HepG2 (cell line): Measurements from ENCODE around the gene KISS1R. TPM values are rescaled to one million over a fixed set of nuclear protein-coding genes. Genes with fewer than 3 reads are reported as not detected.

Experiments
- CAMTA2 ChIP-seq: sonication (generic); formaldehyde crosslinking; IDR thresholded peaks from 2 replicates; pipeline ENCODE4 v1.4.0; 2020; ENCODE audit warnings: mild to moderate bottlenecking, missing genetic modification reagents, borderline replicate concordance
- DMAP1 ChIP-seq: IDR thresholded peaks from 2 replicates; pipeline ENCODE4 v1.6.1; 2016
- GABPA ChIP-seq, 2 experiments: IDR thresholded peaks; 2 replicates each; pipeline ENCODE4 v1.6.1; 2011 to 2016; ENCODE audit warnings: low read depth in 2 of 2, low read length in 1 of 2, missing biosample characterization in 1 of 2, missing genetic modification characterization in 1 of 2
- HES4 ChIP-seq: sonication (generic); formaldehyde crosslinking; IDR thresholded peaks from 2 replicates; pipeline ENCODE4 v1.9.0; 2021; ENCODE audit warnings: mild to moderate bottlenecking, missing genetic modification reagents, borderline replicate concordance
- HIVEP1 ChIP-seq: sonication (generic); formaldehyde crosslinking; IDR thresholded peaks from 2 replicates; pipeline ENCODE4 v1.4.0; 2020; ENCODE audit warnings: mild to moderate bottlenecking, missing genetic modification reagents
- HOXA5 ChIP-seq: sonication (generic); formaldehyde crosslinking; IDR thresholded peaks from 2 replicates; pipeline ENCODE4 v1.4.0; 2020; ENCODE audit warnings: missing genetic modification reagents
- NFRKB ChIP-seq: fragments of 450-650 bp; IDR thresholded peaks from 2 replicates; pipeline ENCODE4 v1.6.1; 2017
- RARG ChIP-seq: sonication (generic); formaldehyde crosslinking; IDR thresholded peaks from 2 replicates; pipeline ENCODE4 v1.4.0; 2020; ENCODE audit warnings: low read depth, mild to moderate bottlenecking, missing genetic modification reagents
- SNAPC2 ChIP-seq: sonication (generic); formaldehyde crosslinking; IDR thresholded peaks from 2 replicates; pipeline ENCODE4 v1.8.1; 2022; ENCODE audit warnings: mild to moderate bottlenecking, missing genetic modification reagents
- YEATS2 ChIP-seq: sonication (generic); formaldehyde crosslinking; IDR thresholded peaks from 2 replicates; pipeline ENCODE4 v1.4.0; 2020; ENCODE audit warnings: missing genetic modification reagents, borderline replicate concordance
- ZBTB3 ChIP-seq: sonication (generic); formaldehyde crosslinking; IDR thresholded peaks from 2 replicates; pipeline ENCODE4 v1.4.0; 2020; ENCODE audit warnings: low read depth, mild to moderate bottlenecking, moderate library complexity, missing genetic modification reagents, borderline replicate concordance
- ZFAT ChIP-seq: sonication (generic); formaldehyde crosslinking; conservative IDR thresholded peaks from 2 replicates; pipeline ENCODE4 v1.8.1; 2023; ENCODE audit warnings: missing genetic modification reagents, inconsistent platforms
- ZFP37 ChIP-seq: sonication (generic); formaldehyde crosslinking; IDR thresholded peaks from 2 replicates; pipeline ENCODE4 v1.4.0; 2020; ENCODE audit warnings: missing genetic modification reagents, borderline replicate concordance
- ZIK1 ChIP-seq: sonication (generic); formaldehyde crosslinking; IDR thresholded peaks from 2 replicates; pipeline ENCODE4 v1.5.0; 2020; ENCODE audit warnings: mild to moderate bottlenecking, low read depth, missing genetic modification reagents, borderline replicate concordance
- ZNF143 ChIP-seq: sonication (generic); formaldehyde crosslinking; IDR thresholded peaks from 2 replicates; pipeline ENCODE4 v1.4.0; 2020; ENCODE audit warnings: missing genetic modification reagents
- ZNF260 ChIP-seq: sonication (generic); formaldehyde crosslinking; IDR thresholded peaks from 2 replicates; pipeline ENCODE4 v1.4.0; 2020; ENCODE audit warnings: missing genetic modification reagents, low read depth, mild to moderate bottlenecking, borderline replicate concordance
- ZNF282 ChIP-seq: fragments of 450-650 bp; IDR thresholded peaks from 2 replicates; pipeline ENCODE4 v1.6.1; 2018; ENCODE audit not compliant: partially characterized antibody
- ZNF484 ChIP-seq: sonication (generic); formaldehyde crosslinking; IDR thresholded peaks from 2 replicates; pipeline ENCODE4 v1.5.1; 2020; ENCODE audit warnings: mild to moderate bottlenecking, low read depth, missing genetic modification reagents, borderline replicate concordance
- ZNF747 ChIP-seq: sonication (generic); formaldehyde crosslinking; IDR thresholded peaks from 2 replicates; pipeline ENCODE4 v1.8.1; 2023; ENCODE audit warnings: missing genetic modification reagents, mild to moderate bottlenecking, borderline replicate concordance
- polyA plus RNA-seq, 8 experiments: library from polyadenylated mRNA; depleted of rRNA in 3 of 8; stranded (reverse) in 7 of 8; unstranded in 1 of 8; fragments of >200 nt; fragmentation: Illumina TruSeq in 4 of 8; extraction: Trizol in 4 of 8; gene quantifications; 2 replicates each; pipeline versions ENCODE4 v1.2.1 to v1.2.3, GENCODE V29; 2011 to 2016; ENCODE audit warnings: low read depth in 4 of 8, missing spikeins in 1 of 8, mixed read lengths in 1 of 8; ENCODE audit not compliant: insufficient read depth in 1 of 8
- total RNA-seq, 5 experiments: library from RNA; depleted of rRNA; stranded (reverse); fragments of >200 nt; fragmentation: Illumina TruSeq; extraction: Trizol; gene quantifications; 2 replicates each; pipeline ENCODE4 v1.2.3, GENCODE V29; 2016; ENCODE audit warnings: low read depth in 1 of 5
- TF ChIP-seq, protein P1 (sequence below): sonication (generic); formaldehyde crosslinking; IDR thresholded peaks from 2 replicates; pipeline ENCODE4 v1.4.0; 2020; ENCODE audit warnings: mild to moderate bottlenecking, missing genetic modification reagents, borderline replicate concordance
- TF ChIP-seq, protein P2 (sequence below): sonication (generic); formaldehyde crosslinking; IDR thresholded peaks from 2 replicates; pipeline ENCODE4 v1.4.0; 2020; ENCODE audit warnings: missing genetic modification reagents, mild to moderate bottlenecking, borderline replicate concordance
- TF ChIP-seq, protein P3 (sequence below): sonication (generic); formaldehyde crosslinking; IDR thresholded peaks from 2 replicates; pipeline ENCODE4 v1.5.0; 2020; ENCODE audit warnings: mild to moderate bottlenecking, missing genetic modification reagents

Gene KISS1R
- total and polyA plus RNA-seq, 2 of the 13 experiments (the other 11 are each of a cell fraction or from before 2014, with no cell fraction given) = 1.1 to 10.2 TPM

DNA sequence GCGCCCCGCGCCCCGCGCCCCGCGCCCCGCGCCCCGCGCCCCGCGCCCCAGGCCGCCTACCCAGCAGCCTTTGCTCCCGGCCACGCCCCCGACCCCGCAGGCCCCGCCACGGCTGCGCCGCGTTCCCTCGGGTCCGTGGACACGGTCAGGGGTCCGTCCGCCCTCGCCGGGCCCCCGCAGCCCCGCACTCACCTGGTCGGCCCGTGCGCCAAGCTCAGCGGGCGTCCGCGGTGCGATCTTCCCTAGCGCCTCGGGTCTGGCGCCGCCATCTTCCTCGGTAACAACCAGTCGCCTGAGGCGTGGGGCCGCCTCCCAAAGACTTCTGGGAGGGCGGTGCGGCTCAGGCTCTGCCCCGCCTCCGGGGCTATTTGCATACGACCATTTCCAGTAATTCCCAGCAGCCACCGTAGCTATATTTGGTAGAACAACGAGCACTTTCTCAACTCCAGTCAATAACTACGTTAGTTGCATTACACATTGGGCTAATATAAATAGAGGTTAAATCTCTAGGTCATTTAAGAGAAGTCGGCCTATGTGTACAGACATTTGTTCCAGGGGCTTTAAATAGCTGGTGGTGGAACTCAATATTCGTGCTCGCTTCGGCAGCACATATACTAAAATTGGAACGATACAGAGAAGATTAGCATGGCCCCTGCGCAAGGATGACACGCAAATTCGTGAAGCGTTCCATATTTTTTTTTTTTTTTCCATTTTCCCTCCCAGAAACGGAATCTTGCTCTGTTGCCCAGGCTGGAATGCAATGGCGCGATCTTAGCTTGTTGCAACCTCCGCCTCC, 24.0 kb upstream of the KISS1R start, which contains the start of the genes MED16 and RNU6-9 (continued):
- no peak for TF ChIP-seq NFRKB
- TF ChIP-seq ZFAT = no peak
- no peak for TF ChIP-seq GABPA (IDR thresholded peaks at IDR 0.05; ENCODE audit: low read depth, low read length)
- TF ChIP-seq GABPA (CRISPR knock-in tag; IDR thresholded peaks at IDR 0.05; ENCODE audit: low read depth) = peak; percentile 44; the same call in 1 of the 2 replicates
- peak; percentile 68; the same call in 1 of the 2 replicates for TF ChIP-seq HES4 (CRISPR knock-in tag)
- TF ChIP-seq, protein P1, sequence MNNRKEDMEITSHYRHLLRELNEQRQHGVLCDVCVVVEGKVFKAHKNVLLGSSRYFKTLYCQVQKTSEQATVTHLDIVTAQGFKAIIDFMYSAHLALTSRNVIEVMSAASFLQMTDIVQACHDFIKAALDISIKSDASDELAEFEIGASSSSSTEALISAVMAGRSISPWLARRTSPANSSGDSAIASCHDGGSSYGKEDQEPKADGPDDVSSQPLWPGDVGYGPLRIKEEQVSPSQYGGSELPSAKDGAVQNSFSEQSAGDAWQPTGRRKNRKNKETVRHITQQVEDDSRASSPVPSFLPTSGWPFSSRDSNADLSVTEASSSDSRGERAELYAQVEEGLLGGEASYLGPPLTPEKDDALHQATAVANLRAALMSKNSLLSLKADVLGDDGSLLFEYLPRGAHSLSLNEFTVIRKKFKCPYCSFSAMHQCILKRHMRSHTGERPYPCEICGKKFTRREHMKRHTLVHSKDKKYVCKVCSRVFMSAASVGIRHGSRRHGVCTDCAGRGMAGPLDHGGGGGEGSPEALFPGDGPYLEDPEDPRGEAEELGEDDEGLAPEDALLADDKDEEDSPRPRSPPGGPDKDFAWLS (CRISPR knock-in tag) = no peak
- TF ChIP-seq ZNF282 = no peak
- TF ChIP-seq ZNF143 (CRISPR knock-in tag) = peak; percentile 89
- TF ChIP-seq ZFP37 (CRISPR knock-in tag) = no peak
- TF ChIP-seq YEATS2 = no peak
- TF ChIP-seq HIVEP1 (CRISPR knock-in tag) = no peak
- TF ChIP-seq ZNF484 (CRISPR knock-in tag) = no peak
- no peak for TF ChIP-seq CAMTA2
- TF ChIP-seq ZNF747 (CRISPR knock-in tag) = no peak
- TF ChIP-seq, protein P2, sequence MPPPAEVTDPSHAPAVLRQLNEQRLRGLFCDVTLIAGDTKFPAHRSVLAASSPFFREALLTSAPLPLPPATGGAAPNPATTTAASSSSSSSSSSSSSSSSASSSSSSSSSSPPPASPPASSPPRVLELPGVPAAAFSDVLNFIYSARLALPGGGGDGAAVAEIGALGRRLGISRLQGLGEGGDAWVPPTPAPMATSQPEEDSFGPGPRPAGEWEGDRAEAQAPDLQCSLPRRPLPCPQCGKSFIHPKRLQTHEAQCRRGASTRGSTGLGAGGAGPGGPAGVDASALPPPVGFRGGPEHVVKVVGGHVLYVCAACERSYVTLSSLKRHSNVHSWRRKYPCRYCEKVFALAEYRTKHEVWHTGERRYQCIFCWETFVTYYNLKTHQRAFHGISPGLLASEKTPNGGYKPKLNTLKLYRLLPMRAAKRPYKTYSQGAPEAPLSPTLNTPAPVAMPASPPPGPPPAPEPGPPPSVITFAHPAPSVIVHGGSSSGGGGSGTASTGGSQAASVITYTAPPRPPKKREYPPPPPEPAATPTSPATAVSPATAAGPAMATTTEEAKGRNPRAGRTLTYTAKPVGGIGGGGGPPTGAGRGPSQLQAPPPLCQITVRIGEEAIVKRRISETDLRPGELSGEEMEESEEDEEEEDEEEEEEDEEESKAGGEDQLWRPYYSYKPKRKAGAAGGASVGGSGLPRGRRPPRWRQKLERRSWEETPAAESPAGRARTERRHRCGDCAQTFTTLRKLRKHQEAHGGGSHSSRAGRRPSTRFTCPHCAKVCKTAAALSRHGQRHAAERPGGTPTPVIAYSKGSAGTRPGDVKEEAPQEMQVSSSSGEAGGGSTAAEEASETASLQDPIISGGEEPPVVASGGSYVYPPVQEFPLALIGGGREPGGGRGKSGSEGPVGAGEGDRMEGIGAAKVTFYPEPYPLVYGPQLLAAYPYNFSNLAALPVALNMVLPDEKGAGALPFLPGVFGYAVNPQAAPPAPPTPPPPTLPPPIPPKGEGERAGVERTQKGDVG (CRISPR knock-in tag) = no peak
- no peak for TF ChIP-seq ZBTB3
- TF ChIP-seq, protein P3, sequence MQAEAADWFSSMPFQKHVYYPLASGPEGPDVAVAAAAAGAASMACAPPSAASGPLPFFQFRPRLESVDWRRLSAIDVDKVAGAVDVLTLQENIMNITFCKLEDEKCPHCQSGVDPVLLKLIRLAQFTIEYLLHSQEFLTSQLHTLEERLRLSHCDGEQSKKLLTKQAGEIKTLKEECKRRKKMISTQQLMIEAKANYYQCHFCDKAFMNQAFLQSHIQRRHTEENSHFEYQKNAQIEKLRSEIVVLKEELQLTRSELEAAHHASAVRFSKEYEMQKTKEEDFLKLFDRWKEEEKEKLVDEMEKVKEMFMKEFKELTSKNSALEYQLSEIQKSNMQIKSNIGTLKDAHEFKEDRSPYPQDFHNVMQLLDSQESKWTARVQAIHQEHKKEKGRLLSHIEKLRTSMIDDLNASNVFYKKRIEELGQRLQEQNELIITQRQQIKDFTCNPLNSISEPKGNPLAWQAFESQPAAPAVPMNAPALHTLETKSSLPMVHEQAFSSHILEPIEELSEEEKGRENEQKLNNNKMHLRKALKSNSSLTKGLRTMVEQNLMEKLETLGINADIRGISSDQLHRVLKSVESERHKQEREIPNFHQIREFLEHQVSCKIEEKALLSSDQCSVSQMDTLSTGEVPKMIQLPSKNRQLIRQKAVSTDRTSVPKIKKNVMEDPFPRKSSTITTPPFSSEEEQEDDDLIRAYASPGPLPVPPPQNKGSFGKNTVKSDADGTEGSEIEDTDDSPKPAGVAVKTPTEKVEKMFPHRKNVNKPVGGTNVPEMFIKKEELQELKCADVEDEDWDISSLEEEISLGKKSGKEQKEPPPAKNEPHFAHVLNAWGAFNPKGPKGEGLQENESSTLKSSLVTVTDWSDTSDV (CRISPR knock-in tag) = no peak; the same call in 1 of the 2 replicates
- no peak for TF ChIP-seq RARG
- TF ChIP-seq HOXA5 = peak; percentile 93
- no peak for TF ChIP-seq ZNF260 (CRISPR knock-in tag)
- TF ChIP-seq DMAP1 (CRISPR knock-in tag) = peak; percentile 67; the same call in 1 of the 2 replicates
- peak; percentile 84; the same call in 1 of the 2 replicates for TF ChIP-seq ZIK1 (CRISPR knock-in tag)
- peak; percentile 100 for TF ChIP-seq SNAPC2
